Measurements from ENCODE around the gene GPR143.
"Not testable (repeated sequence)": the region's sequence is repeated elsewhere in the genome, so short reads cannot be mapped to it uniquely, and the experiment has no call there.

The GPR143 gene

DNA sequence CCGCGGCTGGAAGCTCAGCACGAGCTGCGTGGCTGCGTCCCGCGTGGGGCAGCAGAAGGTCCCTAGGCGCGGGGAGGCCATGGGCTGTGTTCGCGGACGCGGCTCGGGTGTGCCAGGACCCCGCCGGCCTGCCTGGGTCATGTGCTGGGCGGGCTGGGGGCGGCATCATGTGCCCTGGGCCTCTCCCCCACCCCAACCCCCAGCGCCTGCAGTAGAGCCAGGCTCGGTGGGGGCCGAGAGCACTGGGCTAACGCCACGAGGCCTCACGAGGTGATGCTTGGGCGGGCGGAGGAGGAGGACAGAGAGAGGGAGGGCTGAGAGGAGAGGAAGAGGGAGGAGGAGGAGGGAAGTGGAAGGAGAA is at the start of gene GPR143:
Gene GPR143, minus strand, starts transcription at position 111 of the 361 bp plus-strand sequence. Its CDS starts 30 bp downstream, at position 81.
- DNase-seq, result no peak

- not testable (repeated sequence) for DNase-seq
These were observed 45.4 kb upstream of the GPR143 start for GRCh38 chrX:9811086-9811485.

- not testable (repeated sequence) for DNase-seq
These were observed 44.2 kb upstream of the GPR143 start for GRCh38 chrX:9809876-9810275.

DNA sequence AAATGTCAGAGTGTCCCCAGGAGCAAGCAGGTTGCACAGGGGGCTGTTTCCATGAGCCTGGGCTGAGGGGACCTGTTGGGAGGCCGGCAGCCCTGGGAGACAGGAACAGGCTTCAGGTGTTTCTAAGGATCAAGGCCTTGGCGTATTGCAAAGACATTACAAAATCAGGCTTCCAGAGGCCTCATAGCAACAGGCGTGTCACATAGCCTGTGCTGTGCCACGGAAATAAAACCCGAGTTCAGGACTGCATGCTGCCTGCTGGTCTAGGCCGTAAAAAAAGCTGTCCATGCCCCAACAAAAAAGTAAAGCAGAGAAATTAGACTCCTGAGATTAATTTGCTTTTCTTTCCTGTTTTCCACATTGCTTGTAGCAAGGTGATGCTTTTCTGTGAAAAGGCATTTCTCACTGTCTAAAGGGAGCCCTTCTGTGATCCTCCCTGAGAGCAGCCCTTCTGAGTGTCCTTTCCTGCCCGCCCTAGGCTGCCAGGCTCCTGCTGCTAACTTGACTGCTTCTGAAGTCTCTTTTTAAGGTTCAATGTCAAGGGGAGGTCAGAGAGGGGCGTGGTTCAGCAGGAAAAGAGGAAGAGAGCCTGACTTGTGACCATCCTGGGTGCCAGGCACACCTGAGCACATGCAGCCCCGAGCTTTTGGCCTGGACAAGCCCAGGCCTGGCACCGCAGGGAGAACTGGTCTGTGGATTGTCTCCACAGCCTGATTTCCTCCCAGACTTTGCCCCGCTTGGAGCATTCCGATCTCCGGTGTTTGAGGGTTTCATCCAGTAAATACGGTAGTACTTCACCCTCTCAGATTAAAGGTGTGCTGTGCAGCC is 41.9 kb upstream of the GPR143 start:
- DNase-seq, result no peak

DNA sequence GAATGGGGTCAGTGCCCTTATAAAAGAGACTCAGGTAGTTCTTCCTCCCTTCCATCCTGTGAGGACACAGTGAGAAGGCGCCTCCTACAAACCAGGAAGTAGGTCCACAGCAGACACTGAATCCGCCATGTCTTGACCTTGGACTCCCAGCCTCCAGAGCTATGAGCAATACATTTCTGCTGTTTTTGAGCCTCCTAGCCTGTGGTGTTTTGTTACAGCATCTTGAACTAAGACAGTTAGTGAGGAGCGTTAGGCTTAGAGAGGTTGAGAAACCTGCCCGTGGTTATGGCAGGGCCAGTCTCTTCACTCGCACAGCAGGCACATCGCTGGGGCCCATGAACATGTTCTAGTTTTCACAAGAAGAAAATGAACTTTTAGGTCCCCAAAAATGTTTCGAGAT is 40.3 kb upstream of the GPR143 start:
- no peak for DNase-seq

DNA sequence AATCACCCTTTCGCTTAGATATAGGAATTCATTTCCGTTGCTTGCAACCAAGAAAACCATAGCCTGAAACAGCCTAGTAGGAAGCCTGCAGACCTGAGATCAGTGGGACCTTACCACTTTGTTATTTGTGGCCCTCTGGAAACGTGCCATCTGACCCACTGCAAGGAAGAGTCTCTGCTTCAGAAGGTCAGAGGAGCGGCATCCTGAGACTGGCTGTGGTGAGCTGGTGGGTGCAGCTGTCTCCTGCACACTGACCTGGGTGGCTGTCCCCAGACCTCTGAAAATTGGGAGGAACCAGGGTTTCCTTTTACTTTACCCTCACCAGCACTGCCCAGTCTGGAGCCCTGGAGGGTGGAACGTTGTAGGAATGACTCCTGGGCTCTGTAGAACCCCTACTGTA is 38.8 kb upstream of the GPR143 start:
- no peak for DNase-seq

GRCh38 chrX:9802737-9803136 is 37.1 kb upstream of the GPR143 start:
- DNase-seq, result no peak

GRCh38 chrX:9797384-9798360 is 32.0 kb upstream of the GPR143 start:
- DNase-seq, result no peak

DNA sequence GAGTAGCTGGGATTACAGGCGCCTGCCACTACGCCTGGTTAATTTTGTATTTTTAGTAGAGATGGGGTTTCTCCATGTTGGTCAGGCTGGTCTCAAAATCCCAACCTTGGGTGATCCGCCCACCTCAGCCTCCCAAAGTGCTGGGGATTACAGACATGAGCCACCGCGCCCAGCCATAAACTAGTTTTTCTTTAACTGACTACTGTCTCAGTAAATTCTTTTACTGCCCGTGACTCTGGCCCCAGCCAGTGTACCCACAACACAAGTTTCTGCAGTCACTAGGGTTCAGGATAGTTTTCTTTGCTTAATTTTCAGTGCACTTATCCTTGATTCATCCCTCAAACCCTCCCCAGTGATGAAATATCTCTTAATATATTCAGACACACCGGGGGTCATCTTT is 28.8 kb upstream of the GPR143 start:
- no peak for DNase-seq

- no peak for DNase-seq
These were observed 25.2 kb upstream of the GPR143 start for GRCh38 chrX:9790866-9791265.

DNA sequence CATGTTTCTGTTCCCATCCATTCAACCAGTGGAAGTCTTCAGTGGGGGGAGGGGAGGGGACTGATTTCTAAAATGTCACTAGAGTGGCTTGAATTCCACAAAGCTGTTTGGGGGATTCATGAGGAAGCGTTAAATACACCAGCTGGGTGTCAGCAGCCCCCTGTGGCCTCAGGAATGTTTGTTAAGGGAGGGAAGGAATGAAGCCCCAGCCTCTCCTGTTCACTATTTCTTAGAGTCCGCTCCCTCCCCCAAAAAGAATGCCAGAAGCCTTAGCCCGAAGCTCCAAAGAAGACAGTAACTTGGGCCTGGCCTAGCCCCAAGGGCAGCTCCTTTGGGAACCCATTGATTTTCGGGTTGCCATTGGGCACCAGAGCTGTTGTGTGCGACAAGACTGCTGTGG is 23.9 kb upstream of the GPR143 start:
- no peak for DNase-seq

DNA sequence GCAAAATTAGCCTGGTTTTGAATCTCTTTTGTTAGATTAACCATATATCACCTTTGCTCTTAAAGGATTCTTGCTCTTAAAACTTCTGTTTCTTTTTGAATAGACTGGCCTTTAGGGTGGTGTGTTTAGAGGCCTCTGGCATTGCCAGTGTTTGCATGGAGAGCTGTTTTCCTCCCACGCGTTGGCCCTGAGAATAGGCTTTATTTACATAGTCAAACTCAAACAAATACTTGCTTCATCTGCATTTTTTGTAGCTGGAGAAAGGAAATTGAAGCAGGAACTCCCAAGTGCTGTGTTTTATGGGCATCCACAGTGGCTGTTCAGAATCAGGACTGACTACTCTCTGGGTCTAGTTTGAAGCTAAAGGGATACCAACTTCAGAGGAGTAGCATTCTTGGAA is 23.3 kb upstream of the GPR143 start:
- DNase-seq, result no peak

DNA sequence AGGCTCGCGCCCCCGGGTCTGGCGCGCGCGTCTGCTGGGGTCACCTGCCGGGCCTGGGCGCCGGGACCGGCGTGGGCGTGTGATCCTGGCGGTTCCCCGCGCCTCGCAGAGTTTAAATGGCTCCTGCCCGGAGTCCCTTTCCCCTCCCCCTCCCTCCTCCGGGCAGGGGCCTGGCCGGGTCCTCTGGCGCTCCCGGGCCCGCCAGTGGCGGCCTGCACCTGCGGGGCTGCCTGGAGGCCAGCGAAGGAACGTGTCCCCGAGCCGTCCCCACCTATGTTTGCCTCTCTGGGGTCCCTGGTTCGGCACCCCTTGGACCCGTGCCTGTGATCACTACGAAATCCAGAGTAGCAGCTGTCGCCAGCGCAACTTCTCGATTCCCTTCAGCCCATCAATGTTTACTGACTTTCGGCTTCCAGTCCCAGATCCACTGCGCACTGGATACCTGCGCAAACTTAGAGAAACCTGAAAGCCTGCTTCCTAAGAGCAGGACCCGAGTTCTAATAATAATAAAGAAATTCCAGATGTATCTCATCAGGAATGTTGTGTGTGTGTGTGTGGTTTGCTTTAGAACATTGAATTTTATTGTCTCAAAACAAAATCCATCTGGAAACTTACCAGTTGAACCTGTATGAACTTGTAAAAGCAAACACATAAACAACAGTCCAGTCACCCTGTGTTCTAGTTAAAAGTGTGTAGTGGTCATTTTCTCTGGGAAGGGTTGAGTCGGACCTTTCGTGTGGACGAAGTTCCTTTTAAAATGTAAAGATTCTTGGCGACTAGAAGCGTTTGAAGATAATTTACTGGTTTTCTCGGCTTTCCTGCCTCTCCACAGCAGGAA is 21.4 kb upstream of the GPR143 start:
- DNase-seq, result no peak

DNA sequence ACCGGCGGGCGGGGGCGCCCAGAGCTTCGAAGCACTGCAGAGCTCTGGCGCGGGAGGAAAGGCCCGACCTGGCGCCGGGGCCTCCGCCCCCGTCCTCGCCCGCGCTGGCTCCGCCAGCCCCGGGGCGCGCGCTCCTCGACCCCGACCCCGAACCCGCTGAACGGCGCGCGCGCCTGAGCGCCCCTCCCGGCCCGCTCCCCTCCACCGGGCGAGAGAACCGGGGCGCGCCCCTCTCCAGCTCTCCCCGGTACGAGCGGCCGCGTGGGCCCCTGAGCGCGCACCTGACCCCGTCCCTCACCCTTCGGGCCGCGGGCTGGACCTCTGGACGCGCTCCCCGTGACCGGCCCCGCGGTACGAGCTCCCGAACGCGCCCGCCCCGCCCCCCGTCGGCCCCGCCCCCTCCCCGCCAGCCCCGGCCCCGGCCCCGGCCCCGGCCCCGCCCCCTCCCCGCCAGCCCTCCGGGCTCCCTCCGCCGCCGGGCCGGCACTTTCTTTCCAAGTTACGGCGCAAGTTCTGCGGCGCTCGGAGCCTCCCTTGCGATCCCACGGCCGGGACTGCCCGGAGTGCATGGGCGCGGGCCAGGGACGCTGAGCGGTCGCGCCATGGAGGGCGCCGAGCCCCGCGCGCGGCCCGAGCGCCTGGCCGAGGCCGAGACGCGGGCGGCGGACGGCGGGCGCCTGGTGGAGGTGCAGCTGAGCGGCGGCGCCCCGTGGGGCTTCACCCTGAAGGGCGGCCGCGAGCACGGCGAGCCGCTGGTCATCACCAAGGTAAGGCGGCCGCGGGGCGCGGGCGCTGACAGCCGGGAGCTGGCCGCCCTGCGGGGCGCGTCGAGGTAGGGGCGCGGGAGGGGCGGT is 20.5 kb upstream of the GPR143 start, which contains the start of gene SHROOM2:
Gene SHROOM2, plus strand, starts transcription at position 486 of the 854 bp plus-strand sequence. Its CDS starts 117 bp downstream, at position 603.
- no peak for DNase-seq

- DNase-seq, result no peak
These were observed 19.8 kb upstream of the GPR143 start for GRCh38 chrX:9785254-9785943.

- DNase-seq, result no peak
These were observed 18.7 kb upstream of the GPR143 start for GRCh38 chrX:9784332-9784731.

DNA sequence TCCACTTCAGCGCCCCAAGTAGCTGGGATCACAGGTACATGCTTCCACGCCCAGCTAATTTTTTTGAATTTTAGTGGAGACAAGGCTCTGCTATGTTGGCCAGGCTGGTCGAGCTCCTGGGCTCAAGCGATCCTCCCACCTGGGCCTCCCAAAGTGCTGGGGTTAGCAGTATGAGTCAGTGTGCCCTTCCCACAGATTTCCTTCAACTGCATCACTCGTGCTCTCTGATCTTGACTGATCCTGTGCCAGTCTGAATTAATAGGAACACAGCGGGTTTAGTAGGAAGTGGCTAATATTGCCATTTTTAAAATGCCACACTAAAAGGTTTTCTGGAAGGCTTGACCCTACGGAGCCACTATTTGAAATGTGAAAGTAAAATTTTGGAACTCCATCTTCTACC is 16.3 kb upstream of the GPR143 start:
- no peak for DNase-seq

DNA sequence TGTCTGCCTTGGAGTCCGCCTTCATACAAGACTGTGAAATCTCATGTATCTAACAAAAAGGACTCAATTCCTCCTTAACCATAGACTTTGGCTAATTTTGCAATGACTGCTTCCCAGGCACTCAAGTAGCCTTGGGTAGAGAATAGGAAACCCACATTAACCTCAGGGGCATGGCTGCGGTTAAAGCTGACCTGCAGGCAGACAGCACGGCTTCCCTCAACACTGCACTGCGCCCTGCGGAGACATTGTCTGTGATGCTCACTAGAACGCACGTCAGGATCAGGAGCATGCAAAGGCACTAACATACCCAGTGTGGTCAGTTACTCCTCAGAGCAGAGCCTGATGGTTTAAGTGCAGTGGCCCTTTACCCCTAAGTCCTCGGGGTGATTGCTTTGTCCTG is 10.3 kb upstream of the GPR143 start:
- DNase-seq, result no peak

DNA sequence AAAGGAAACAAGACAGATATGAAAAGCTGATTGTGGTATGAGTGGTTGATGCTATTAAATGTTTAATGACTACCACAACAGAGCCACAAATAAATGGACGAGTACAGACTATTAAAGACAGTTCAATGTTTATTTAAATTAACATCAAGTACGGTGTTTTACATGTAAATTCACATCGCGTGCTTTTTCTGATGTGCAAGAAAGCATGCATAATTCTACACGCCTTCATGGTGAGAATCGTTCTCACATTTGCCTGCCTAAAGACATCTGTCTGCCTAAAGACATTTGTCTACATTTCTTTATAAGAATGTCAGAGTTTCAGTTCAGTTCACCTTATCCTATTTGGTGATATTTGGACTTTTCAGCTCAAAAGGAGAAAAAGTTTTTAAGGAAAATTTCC is 7.3 kb upstream of the GPR143 start:
- DNase-seq, result no peak

- DNase-seq, result no peak
These were observed 4.7 kb upstream of the GPR143 start for GRCh38 chrX:9770319-9770718.

DNA sequence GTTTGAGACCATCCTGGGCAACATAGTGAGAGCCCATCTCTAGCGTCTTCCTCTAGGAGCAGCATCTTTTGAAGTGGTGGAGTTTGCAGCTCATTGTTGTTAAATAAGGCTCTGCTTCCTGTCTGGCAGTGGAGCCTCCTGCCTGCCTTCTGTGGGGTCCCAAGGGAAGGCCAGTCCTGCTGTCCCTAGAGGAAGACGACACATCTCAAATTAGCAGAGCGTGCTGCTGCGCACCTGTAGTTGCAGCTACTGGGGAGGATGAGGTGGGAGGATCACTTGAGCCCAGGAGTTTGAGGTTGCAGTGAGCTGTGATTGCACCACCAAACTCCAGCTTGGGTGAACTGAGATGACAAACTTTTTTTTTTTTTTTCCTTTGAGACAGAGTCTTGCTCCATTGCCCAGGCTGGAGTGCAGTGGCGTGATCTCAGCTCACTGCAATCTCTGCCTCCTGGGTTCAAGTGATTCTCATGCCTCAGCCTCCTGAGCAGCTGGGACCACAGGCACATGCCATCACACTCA is 2.7 kb upstream of the GPR143 start:
- not testable (repeated sequence) for DNase-seq

Data from CD4-positive, alpha-beta T cell treated with Interleukin-4 for 1 hour (primary cell).